AG08396 (cell line): ENCODE data around the gene GTPBP3.

Source experiments
- DNase-seq: peaks from one replicate; pipeline ENCODE4 v3.0.0; 2012; ENCODE audit warnings: low spot score, mixed read lengths

The GTPBP3 gene

GRCh38 chr19:17327654-17328516, 9.5 kb upstream of the GTPBP3 start:
- no peak for DNase-seq

GRCh38 chr19:17328517-17329365, 8.6 kb upstream of the GTPBP3 start:
- no peak for DNase-seq

GRCh38 chr19:17329366-17330261, 7.7 kb upstream of the GTPBP3 start:
- no peak for DNase-seq

- DNase-seq, result no peak
Measured at GRCh38 chr19:17330262-17331044, 6.9 kb upstream of the GTPBP3 start.

GRCh38 chr19:17331045-17331558, 6.3 kb upstream of the GTPBP3 start:
- no peak for DNase-seq

- DNase-seq, result no peak
Measured at GRCh38 chr19:17332360-17332676, 5.0 kb upstream of the GTPBP3 start.

GRCh38 chr19:17332677-17333581, 4.4 kb upstream of the GTPBP3 start:
- peak; percentile 43 for DNase-seq

- peak; percentile 87 for DNase-seq
Measured at GRCh38 chr19:17333611-17334413, 3.5 kb upstream of the GTPBP3 start.

GRCh38 chr19:17334414-17335409, 2.6 kb upstream of the GTPBP3 start, which contains the start of gene ANO8:
Gene ANO8, minus strand, starts transcription at chr19:17334855. Its CDS starts 185 bp downstream, at chr19:17334670.
- DNase-seq, result peak; percentile 96

GRCh38 chr19:17335575-17335974, 1.8 kb upstream of the GTPBP3 start:
- no peak for DNase-seq

- peak; percentile 64 for DNase-seq
Measured at GRCh38 chr19:17337675-17338432, 501 bp downstream of the GTPBP3 start.

- no peak for DNase-seq
Measured at GRCh38 chr19:17338433-17339078, 1.2 kb downstream of the GTPBP3 start.

GRCh38 chr19:17339088-17339741, 1.9 kb downstream of the GTPBP3 start:
- no peak for DNase-seq

- no peak for DNase-seq
Measured at GRCh38 chr19:17340302-17340870, 3.0 kb downstream of the GTPBP3 start.

GRCh38 chr19:17340871-17341357, 3.6 kb downstream of the GTPBP3 start:
- DNase-seq, result no peak
